Stomach smooth muscle (tissue), 2 donors: ENCODE measurements around the gene OIP5.

Source experiments
- H3K27ac ChIP-seq: one replicate; pipeline ENCODE4 v1.7.0; 2013; ENCODE audit warnings: mild to moderate bottlenecking, low read length, inconsistent platforms
- H3K27me3 ChIP-seq, 2 donors: one replicate each; pipeline ENCODE4 v1.7.0; 2013; ENCODE audit warnings: low read length in 2 of 2; ENCODE audit not compliant: insufficient read depth in 2 of 2, control insufficient read depth in 1 of 2
- H3K36me3 ChIP-seq, 2 donors: one replicate each; pipeline ENCODE4 v1.7.0; 2013; ENCODE audit warnings: low read length in 2 of 2; ENCODE audit not compliant: control insufficient read depth in 2 of 2, insufficient read depth in 2 of 2
- H3K4me1 ChIP-seq: one replicate; pipeline ENCODE4 v1.7.0; 2013; ENCODE audit warnings: low read length; ENCODE audit not compliant: control insufficient read depth, insufficient read depth
- H3K4me3 ChIP-seq, 2 donors: one replicate each; pipeline ENCODE4 v1.7.0; 2013; ENCODE audit warnings: low read length in 2 of 2
- H3K9ac ChIP-seq, 2 donors: one replicate each; pipeline ENCODE4 v1.7.0; 2013; ENCODE audit warnings: low read length in 2 of 2, mild to moderate bottlenecking in 1 of 2
- H3K9me3 ChIP-seq, 2 donors: one replicate each; pipeline ENCODE4 v1.7.0; 2013; ENCODE audit warnings: low read length in 2 of 2; ENCODE audit not compliant: control insufficient read depth in 2 of 2
- donor health status: healthy.
- donor health status: Pancreatic carcinoma.

Gene OIP5

DNA sequence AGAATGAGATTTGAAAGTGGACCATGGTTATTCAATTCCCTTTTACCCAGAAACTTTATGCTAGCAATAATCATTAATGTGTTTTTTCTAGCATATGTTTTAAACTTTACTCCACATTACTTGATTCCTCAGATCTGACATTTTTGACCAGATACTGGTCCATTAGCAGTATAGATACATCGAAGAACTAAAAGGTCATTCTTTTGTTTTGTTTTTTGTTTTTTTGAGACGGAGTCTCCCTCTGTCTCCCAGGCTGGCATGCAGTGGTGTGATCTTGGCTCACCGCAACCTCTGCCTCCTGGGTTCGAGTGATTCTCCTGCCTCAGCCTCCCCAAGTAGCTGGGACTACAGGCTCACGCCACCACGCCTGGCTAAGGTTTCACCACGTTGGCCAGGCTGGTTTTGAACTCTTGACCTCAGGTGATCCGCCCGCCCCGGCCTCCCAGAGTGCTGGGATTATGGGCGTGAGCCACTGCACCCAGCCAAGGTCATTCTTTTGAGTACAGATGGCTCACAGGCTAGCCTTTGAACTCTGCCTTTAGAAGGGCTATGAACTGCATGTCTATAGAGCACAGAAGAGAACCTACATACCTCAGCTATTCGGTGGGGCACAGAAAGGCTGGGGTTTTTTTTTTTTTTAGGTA lies 72.7 kb downstream of the OIP5 start:
- Histone ChIP-seq H3K9me3 (no peaks in the 10 kb centered on the region), H3K9ac (no peak overlapping the region), H3K27ac (no peak overlapping the region), H3K27me3 (no peaks in the 10 kb centered on the region), H3K36me3 (peaks cover 17 to 19% of the 10 kb centered on the region in 2 donors), H3K4me1 (no peaks in the 10 kb centered on the region), H3K4me3 (no peak overlapping the region)
